ENCODE data around the gene KCNF1.

Gene KCNF1

DNA sequence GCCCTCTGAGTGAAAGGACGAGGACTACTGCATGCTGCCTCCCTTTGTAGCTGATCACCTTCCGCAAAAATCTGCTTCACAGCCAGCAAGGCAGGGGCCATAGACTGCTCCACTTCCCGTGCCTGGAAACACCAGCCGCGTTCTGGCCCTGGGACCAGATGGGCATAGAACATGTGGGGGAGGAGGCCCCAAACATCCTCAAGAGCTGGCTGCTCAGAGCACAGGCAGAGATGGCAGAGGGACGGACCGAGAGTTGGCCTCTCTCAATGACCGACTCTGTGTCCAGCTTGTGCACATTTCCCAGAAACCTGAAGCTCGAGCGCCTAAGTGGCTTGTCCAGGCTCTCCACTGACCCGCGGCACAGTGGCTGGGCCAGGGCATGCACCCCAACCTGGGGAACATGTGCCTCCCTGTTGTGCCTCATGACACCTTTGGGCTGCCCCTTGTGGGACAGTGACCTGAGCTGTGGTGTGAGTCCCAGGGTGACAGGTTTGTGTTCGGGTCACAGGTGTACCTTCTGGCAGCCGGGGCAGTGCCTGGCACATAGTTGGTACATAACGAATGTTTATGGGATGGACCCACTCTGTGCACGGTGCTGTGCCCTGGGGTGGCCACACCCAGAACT is 9.1 kb downstream of the KCNF1 start:
- DNase-seq (ENCODE audit: low spot score): no peak

DNA sequence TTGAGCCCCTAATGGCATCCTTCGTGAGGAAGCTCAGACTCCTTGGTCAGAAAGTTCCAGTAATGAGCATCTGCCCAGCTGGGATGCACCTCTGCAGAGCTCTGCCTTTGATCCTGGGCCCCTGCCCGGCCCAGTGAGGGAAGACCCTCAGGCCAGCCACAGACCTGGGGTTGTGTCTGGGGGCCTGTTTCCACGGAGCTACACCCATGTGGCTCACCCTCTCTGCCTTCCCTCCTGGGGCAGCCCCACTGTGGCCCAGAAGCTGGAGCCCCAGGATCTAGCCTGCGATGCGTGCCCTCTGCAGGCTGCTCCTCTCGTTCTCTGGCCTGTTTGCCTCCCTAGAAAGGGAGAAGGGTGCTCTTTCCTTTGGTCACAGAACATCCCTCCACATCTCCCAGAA is 9.8 kb downstream of the KCNF1 start:
- DNase-seq (ENCODE audit: low spot score): no peak

DNA sequence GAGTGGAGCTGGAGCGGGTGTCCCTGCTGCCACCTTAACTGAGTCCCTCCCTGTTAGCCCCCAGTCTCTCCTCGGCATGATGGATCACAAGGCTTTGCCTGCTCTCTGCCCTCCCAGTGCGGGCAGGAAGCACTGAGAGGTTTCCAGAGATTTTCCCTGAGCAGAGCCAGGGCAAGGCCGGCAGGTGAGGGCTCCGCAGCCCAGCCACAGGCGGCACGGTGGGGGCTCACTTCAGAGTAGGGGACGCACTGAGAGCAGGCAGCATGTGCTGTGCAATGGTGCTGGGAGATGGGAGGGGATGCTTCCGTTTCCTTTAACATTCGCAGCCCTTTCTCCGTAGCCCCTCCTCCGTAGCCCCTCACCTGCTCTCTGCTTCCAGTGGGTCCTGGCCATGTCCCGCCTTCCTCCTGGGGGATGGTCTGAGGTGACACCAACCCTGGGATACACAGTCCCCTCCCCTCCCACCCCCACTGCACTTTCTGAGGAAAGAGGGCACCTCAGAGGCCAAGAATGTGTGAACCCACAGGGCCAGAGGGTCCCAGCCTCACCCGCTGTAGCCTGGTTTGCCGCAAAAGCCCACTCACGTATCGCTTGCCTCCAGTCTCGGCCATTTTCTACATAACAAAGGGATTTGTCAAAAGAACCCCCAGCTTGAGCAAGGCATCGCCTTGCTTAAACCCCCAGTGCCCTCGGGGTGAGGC is 10.7 kb downstream of the KCNF1 start:
- no peak for DNase-seq (ENCODE audit: low spot score)

DNA sequence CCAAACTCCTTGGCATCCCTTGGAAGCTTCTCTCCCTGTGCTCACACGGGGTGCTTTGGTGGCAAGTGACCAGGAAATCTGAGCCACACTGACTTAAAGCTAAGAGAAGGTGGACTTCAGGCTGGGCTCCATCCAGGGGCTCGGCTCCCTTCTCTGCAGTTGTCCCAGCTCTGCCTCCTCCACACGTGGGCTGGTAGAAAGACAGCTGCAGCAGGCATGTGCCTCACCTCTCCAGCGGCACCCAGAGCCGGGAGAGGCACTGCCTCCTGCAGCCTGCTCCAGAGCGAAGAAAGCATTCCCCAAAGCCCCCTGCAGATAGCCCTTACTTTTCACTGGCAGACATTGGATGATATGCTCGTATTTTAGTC is 11.3 kb downstream of the KCNF1 start:
- no peak for DNase-seq (ENCODE audit: low spot score)

DNA sequence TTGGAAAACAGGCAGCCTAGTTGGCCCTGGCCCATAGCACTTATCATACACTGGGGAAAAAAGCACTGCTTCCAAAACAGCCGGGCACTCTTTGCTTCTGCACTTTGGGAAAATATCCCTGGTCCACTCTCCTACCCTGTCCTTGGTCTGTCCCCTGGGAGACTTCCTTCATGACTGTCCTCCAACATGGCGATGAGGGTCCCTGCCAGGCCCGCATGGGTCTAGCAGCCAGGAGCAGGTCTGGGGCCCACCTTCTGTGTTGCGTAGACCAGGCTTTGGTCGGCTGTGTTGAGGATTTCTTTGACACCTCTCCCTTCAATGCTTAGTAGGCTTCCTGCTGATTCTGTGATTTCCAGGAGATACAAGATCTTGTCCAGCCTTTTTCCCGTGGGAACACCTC is 12.2 kb downstream of the KCNF1 start:
- DNase-seq (ENCODE audit: low spot score): no peak

DNA sequence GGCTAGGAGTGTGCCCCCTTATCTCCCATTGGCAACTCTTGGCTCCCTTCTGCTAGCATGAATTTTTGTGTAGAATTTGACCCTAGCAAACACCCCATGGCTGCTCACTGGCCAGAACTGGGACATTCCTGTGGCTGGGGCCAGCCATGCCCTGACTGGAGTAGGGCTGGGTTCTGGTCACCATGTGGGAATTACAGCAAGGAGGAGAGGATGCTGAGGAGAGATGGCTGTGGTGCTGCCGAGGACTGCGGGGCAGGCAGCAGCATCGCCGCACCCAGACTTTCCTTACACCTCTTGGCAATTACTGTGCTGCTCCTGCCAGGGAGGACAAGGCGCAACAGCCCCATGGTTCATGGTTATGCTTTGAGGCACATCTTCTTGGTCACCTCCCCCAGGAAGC is 12.7 kb downstream of the KCNF1 start:
- DNase-seq (ENCODE audit: low spot score): no peak

DNA sequence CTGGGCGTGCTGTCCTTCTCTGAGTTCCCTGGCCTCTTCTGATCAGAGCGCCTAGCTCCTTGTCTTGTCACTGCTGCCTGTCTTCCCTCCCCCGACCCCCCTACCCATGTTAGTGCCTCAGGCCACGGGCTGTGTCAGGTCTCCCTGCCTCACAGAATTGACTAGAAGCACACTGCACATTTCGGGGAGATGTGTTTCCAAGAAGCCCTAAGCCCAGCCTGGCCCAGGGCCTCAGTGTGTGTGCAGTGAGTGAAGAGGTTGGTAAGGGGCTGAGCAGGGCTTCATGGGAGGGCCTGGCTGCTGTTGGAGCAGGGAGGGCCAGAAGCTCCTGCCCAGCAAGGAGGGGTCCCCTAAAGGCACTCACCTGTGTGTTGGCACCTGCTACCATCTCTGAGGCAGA is 13.1 kb downstream of the KCNF1 start:
- no peak for DNase-seq (ENCODE audit: low spot score)

DNA sequence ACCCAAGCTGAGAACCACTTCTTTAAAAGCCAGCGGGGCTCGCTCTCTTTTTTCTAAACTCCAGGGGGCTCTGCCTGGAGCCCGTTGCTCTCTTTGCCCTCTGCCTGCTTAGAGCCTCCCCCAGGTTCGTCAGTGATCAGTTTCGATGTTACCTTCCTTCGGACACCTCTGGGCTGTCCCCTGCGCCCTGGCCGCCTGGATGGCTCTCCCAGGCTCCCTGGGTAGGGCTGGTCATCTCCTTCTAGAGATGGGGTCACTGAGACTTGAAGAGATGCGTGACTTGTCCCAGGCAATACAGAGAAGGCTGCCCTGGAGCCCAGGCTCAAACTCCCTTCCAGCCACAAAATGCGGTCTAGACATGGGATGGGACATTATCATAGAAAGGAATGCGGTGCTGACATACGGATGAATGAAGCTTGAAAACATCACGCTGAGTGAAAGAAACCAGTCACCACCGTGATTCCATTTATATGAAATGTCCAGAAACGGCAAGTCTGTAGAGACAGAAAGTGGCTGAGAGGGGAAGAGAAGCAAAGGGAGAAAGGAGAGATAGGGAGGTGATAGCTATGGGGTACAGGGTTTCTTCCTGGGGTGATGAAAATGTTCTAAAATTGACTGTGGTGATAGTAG is 14.6 kb downstream of the KCNF1 start:
- no peak for DNase-seq (ENCODE audit: low spot score)

DNA sequence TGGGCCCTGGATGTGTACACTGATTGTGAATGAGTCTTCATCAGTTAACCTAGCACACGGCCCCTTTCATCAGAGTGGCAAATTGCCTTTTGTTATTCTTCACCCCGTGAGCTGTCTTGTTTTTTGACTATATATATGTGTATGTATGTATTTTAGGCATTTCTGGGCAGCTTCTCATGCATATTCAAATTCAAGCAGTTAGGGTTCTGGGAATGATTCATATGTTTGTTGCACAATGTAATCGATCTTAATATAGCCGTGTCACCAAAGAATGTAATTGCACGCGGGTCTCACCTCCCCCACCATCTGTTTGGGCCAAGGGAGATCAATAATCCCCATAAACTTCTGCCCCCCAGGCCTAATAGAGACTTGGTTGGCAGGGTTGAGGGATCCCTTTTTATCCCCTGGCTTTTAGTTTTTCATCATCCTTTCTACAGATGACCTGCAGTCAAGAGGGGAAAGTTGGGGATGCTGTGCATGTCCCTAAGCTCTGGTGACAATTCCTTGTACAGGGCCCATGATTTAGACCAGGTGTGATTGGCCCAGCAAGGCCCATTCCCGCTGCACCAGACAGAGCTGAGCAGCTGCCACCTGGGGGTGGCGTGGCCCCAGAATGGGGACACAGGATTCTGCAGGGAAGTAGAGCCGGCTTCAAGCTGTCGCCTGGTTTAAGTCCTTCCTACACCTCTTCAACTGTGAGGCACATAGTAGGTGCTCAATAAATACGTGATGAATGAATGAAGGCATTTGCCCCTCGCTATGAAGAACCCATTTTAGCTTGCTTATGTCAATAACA is 19.2 kb downstream of the KCNF1 start:
- no peak for DNase-seq (ENCODE audit: low spot score)

DNA sequence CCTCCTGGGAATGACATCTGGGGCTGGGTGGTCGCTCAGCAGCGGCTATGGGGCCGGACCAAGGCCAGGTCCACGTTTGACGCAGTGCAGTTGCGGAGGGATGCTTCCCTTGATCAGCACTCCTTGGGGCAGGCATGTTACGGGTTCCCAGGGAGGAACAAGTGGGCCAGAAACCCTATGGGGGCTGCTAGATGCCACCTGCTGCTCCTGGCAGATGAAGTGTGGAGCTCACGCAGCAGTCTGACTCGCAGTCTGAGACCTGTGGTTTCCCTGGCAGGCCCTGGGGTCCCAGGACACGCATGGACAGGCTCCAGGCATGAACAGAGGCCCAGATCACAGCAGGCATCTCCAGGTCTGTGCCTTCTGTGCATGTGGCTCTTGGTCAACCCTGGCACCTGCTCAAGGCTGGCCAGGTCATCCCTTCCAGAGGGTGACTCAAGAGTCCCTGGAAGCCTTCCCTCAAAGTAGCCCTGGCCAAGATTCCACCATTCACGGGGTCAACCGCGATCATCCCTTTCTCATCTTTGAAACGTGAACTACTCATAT is 20.0 kb downstream of the KCNF1 start:
- DNase-seq (ENCODE audit: low spot score): peak; percentile 88

DNA sequence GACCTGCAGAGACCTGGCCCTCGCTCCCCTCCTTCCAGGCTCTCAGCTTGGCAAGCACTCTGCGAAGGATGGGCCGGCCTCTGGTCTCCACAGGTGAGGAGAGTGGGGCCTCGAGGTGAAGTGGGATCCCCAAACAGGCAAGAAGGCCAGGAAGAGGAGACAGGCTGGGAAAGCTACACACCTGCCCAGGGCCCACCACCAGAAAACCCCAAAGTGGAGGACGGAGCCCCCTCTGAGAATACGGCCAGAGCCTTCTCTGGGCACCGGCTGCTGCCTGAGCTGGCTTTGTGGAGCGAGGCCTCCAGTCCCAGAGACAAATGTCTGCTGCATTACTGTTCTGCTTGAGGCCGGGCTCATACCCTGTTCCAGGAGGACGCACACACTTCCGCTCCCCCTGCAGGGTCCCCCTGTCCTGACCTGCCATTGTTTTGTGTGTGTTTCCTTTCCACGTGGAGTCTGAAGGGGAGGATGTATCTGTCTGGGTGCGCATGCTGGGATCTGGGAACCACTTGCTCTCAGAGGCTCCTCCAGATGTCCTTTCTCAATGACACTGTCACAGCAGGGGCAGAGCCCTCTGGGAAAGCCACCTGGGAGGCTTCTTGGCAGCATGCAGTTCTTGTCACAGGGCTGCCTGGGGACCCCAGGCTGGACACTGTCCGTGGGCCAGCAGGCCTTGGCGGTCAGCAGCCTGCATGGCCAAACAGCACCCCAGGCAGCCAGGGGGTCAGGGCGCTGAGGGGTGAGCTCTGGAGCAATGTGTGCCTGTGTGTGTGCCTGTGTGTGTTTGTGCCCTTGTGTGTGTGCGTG is 20.8 kb downstream of the KCNF1 start:
- DNase-seq (ENCODE audit: low spot score): peak; percentile 33

DNA sequence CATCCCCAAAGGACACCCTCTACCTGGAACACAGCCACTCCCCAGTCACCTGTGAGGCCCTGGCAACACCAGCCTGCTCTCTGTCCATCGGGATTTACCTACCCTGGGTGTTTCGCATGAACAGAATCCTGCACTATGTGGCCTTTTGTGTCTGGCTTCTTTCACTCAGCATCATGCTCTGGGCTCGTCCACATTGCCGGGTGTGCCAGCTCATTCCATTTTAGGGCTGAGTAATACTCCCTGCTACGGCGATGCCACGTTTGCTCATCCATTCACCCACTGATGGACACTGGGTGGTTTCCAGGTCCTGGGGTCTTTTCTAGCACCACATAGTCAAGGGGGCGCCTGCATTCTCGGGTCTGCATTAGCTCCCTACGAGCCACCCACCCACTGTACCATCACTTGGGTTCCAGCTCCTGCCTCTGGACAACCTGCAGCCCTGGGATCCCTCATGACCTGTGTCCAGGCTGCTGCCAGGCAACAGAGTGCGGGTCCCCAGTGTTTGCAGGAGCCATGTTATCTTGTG is 22.0 kb downstream of the KCNF1 start:
- peak; percentile 28 for DNase-seq (ENCODE audit: low spot score)

DNA sequence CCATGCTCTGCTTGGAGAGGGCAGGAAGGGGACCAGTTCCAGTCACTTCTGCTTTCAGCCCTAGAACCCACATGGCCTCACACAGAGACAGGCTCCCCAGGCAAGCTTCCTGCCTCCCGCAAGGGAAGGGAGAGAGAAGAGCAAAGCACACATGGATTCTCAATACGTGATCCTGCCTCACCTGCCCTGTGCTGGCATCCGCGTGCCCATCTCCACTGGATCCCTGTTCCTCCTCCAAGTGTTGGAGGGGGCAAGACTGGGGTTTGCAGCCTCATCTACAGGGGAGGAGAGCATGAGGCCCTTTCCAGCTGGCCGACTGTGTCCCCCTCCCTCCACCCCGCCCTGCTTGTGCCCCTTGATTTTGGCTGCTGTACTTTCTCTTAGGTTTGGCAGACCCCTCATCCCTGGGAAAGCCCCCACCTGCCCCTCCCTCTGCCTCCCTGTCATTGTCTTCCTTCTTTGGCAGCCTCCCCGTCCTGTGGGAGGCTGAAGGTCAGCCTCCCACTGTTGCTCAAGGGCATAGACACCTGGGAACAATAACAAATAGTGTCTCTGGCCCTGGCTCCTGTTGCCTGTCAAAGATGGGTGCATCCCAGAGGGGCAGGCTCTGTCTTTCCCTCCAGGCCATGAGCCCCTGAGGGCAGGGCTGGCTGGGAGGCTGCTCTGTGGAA is 22.7 kb downstream of the KCNF1 start:
- no peak for DNase-seq (ENCODE audit: low spot score)

DNA sequence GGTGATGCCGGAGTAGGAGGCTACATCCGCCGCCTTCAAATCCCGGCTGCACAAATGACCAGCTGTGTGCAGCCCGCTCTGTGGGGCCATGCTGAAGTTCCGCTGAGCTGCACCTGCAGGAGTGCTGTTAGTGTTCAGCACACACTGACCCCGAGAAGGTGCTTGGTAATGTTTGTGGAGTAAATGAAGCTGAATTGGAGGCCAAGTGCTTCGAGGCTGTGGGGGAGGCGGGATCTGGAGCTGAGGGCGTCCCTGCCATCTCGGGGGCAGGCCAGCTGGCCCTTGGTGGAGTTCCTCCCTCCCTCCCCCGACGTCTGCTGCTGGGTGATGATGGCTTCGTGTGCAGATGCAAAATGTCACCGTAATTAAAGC is 23.2 kb downstream of the KCNF1 start:
- DNase-seq (ENCODE audit: low spot score): peak; percentile 12

DNA sequence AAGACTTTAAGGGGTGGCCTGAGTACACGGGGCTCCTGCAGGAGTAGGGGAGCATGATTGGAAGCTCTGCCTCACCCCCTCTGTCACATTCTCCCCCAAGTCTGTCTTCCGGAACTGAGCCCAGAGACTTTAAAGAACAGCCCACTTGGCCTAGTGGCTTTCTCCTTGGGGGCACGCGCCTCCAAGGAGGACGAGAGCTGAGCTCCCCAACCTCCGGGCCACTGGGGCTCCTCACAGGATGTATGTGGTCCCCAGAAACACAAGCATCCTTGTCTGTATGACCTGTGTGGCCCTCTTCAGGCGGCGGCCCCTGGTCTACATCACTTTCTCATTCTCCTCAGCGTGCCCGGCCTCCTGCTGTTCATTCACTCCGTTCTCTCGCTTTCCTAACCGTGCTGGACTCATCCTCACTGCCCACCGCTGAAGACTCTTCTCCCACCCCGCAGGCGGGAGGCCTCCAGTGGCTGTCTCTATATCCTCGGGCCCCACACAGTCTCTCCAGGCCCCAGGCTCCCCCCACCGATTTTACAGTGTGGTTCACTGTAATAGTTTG is 23.7 kb downstream of the KCNF1 start:
- no peak for DNase-seq (ENCODE audit: low spot score)

DNA sequence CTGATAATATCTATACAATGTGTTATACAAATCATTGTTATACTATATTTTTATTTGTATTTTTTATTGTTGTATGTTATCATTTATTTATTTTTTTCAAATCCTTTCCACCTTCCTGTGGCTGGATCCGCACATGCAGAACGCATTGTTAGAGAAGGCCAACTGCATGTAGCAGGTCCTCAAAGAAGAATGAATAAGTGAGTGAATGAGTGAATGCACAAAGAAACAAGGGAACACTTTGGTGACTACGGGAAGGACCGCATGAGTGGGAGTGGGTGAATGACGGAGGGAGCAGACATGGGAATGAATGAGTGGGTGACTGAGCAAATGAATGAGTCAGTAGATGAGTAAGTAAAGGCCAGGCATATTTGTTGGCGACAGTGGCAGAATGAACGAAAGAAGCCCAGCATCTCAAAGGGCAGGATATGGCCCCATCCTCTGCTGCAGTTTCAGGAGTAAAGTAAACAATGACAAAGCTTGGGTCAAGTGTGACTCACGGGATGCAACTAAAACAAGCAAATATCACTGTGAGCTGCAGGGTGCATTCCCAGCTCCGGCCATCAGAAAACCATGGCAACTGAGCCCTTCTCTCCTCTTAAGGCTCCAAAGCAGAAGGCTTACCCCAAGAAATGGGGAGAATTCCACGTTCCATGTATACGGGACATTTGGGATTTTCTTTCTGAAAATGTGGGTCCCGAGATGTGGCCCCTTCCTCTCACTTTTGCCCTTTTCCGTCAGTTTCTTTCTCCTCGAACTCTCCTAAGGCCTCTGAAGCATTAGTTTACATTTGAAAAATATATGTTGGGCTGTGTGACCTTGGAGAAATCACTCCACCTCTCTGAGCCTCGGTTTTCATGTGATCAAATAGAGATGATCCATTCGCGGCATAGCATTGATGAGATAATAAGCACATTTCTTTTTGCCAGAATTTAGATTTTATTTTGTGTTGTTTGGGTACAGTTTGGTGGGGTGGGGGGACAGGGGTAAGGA is 24.5 kb downstream of the KCNF1 start:
- peak; percentile 99 for DNase-seq (ENCODE audit: low spot score)

DNA sequence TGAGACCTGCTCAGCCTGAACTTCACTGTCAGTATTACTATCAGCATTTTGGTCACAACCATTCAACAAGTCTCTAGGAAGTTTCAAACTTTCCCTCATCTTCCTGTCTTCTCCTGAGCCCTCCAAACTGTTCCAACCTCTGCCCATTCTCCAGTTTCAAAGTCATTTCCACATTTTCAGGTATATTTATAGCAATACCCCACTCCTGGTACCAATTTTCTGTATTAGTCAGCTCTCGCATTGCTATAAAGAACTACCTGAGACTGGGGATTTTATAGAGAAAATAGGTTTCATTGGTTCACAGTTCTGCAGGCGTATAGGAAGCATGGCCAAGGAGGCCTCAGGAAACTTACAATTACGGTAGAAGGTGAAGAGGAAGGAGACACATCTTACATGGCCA is 27.3 kb downstream of the KCNF1 start:
- no peak for DNase-seq (ENCODE audit: low spot score)

DNA sequence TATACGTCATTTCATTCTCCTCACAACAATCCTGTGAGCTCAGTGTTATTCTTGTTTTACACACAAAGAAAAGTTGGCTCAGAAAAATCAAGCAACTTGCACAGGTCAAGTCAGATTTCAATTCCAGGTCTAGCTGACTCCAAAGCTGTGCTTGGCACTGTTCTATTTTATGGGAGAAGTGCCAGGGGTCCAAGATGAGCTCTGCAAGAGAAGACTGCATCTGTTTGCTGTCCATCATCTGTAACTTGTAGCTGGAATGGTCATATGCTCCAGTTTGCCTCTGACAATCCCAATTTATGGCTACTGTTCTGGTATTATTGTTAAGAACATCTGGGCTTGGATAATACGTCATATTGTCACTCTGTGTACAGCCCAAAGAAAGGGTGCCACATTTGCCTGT is 28.9 kb downstream of the KCNF1 start:
- no peak for DNase-seq (ENCODE audit: low spot score)

DNA sequence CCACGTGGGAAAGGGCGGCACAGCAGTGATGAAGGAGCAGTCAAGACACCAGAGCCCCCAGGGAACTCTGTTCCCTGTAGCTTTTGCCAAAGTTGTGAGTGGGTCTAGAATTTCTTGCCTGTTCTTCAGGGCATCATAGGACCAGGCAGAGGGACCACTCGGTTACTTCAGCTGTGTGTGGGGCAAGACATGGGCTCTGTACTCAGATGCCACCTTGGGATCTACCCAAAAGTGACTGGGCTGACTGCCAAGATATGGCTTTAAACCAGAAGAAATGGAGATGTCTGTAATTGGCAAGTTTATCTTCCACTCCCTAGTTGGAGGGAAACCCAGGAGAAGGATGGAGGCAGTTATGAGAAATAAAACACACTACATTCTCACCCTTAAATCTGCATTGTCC is 29.6 kb downstream of the KCNF1 start:
- DNase-seq (ENCODE audit: low spot score): no peak
